Sigmoid colon (tissue), 4 donors: ENCODE results near the gene ALKBH3.

Experiments used
- CTCF ChIP-seq, 4 experiments: fragments of 450-650 bp in 3 of 4; fragments of 200-600 bp in 1 of 4; IDR thresholded peaks; one replicate each; pipeline ENCODE4 v1.5.1; 2016 to 2019; ENCODE audit warnings: antibody characterized with exemption in 4 of 4, mild to moderate bottlenecking in 3 of 4, moderate library complexity in 2 of 4
- POLR2A ChIP-seq, 2 donors: fragments of 450-650 bp; IDR thresholded peaks; one replicate each; pipeline ENCODE4 v1.6.1; 2016; ENCODE audit warnings: antibody characterized with exemption in 2 of 2, mild to moderate bottlenecking in 2 of 2, moderate library complexity in 2 of 2
- POLR2AphosphoS5 ChIP-seq, 4 donors: sonication (generic); formaldehyde crosslinking; IDR thresholded peaks; one replicate each; pipeline ENCODE4 v1.6.1; 2017; ENCODE audit warnings: antibody characterized with exemption in 4 of 4

GRCh38 chr11:43895601-43896000 is 15.0 kb downstream of the ALKBH3 start:
- no peak for TF ChIP-seq CTCF (IDR thresholded peaks at IDR 0.05)
- no peak for TF ChIP-seq POLR2A (IDR thresholded peaks at IDR 0.05)
- TF ChIP-seq POLR2AphosphoS5 (IDR thresholded peaks at IDR 0.05), result no peak
